ENCODE measurements around the gene SCGN. TPM values are rescaled to one million over a fixed set of nuclear protein-coding genes. Genes with fewer than 3 reads are reported as not detected.

Gene SCGN
- total and polyA plus RNA-seq, 11 donors: 0.27 to 12.0 (median 1.1) TPM; not detected in 3

DNA sequence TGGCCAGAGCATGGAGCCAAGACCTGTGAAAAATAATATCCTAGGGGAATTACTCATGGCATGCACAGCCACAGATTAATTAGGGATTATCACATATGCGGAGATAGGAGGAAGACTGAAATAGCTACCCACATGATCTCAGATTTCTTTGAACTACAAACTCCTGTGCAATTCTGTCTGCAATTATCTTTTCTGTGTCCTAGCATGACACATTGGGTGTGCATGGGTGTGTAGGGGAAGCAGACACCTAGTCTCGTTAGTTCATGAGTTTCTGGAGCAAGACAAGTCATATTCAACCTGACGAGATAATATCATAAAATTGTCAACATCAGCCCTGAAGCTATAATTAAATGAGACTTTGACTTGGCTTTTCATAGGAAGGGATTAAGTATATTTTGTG lies 98.9 kb downstream of the SCGN start:
- no peak overlapping the region for H3K4me3 ChIP-seq
- peaks cover 0 to 1% (median 0%) of the 10 kb centered on the region in 9 donors for H3K27me3 ChIP-seq
- no peaks in the 10 kb centered on the region for H3K36me3 ChIP-seq
- intact Hi-C loops (cut with DNase I): no loop called here
- WGBS, 4 donors: 36 to 42% (median 39%) methylated on average over 3 of the region's 3 CpGs
- DNase-seq: no peak
- no peaks in the 10 kb centered on the region for H3K4me1 ChIP-seq
- no peaks in the 10 kb centered on the region for H3K9me3 ChIP-seq
- TF ChIP-seq POLR2A (IDR thresholded peaks at IDR 0.05) (no peak), CTCF (IDR thresholded peaks at IDR 0.05) (no peak)
- no peak for ATAC-seq
- H3K27ac ChIP-seq: no peak overlapping the region

Other genes starting within 250 kb of the SCGN start
- gene SLC17A4, start 102.5 kb downstream of the SCGN start, total RNA-seq: not detected
- under 1 TPM in 1 of 2 donors, not detected in 1; 0.04 TPM for gene SLC17A4, start 102.5 kb downstream of the SCGN start, polyA plus RNA-seq
- not detected for gene SLC17A1, start 179.8 kb downstream of the SCGN start, total RNA-seq
- not detected for gene SLC17A1, start 179.8 kb downstream of the SCGN start, polyA plus RNA-seq
- not detected for gene SLC17A3, start 222.0 kb downstream of the SCGN start, total RNA-seq
- not detected for gene SLC17A3, start 222.0 kb downstream of the SCGN start, polyA plus RNA-seq